GM12878 (cell line): ENCODE results near the gene S100B. TPM values are rescaled to one million over a fixed set of nuclear protein-coding genes. Genes with fewer than 3 reads are reported as not detected.

ENCODE experiments used
- ATAC-seq: fragments of 200-7000 bp; cut with Tn5 transposase; 3 replicates; pipeline ENCODE4 v1.9.1; 2020; ENCODE audit warnings: mild to moderate bottlenecking, moderate library complexity
- BruUV-seq: library from RNA; stranded (reverse); fragments of 400-500 nt; replicated peaks from 2 replicates; lab custom pipeline; 2021; lab: Mats Ljungman, UMichigan
- CTCF ChIA-PET: fragments of 300-600 bp; sonication (Branson Sonifier 250); formaldehyde crosslinking; extraction: SDS; loops from one replicate; lab custom pipeline; 2021; ENCODE audit warnings: inconsistent platforms; lab: Yijun Ruan, JAX
- POLR2A ChIA-PET: fragments of 350-600 bp; formaldehyde crosslinking; extraction: SDS; loops from one replicate; lab custom pipeline; 2021; ENCODE audit warnings: inconsistent platforms; lab: Charles Lee
- RAD21 ChIA-PET: fragments of 300-600 bp; sonication (Branson Sonifier 250); formaldehyde crosslinking; loops from one replicate; lab custom pipeline; 2023; ENCODE audit warnings: antibody characterized with exemption; ENCODE audit not compliant: unreplicated experiment; lab: Charles Lee
- SMC1A ChIA-PET: fragments of 300-600 bp; sonication (Branson Sonifier 250); formaldehyde crosslinking; loops from one replicate; lab custom pipeline; 2023; ENCODE audit not compliant: unreplicated experiment, uncharacterized antibody; lab: Charles Lee
- DNase-seq: peaks from one replicate; pipeline ENCODE4 v3.0.0-alpha.2; 2011; ENCODE audit warnings: low read depth, low spot score
- FAIRE-seq: peaks from 3 replicates; lab custom pipeline; 2011; peaks lifted over from hg19 to GRCh38; lab: Jason Lieb, UNC
- H2AFZ ChIP-seq: 2 replicates; pipeline ENCODE4 v1.6.0; 2011; ENCODE audit warnings: low read depth, low read length, control low read depth; ENCODE audit not compliant: control insufficient read depth
- H3K27ac ChIP-seq: 2 replicates; pipeline ENCODE4 v1.5.1; 2011; ENCODE audit warnings: control low read depth; ENCODE audit not compliant: control insufficient read depth, insufficient read depth
- H3K27me3 ChIP-seq, 2 experiments: replicated peaks in 1 of 2; 2 replicates each; pipeline versions ENCODE4 v1.6.0 to v1.6.1; 2011; ENCODE audit warnings: low read length in 1 of 2; ENCODE audit not compliant: control insufficient read depth in 2 of 2, insufficient read depth in 2 of 2
- H3K36me3 ChIP-seq, 2 experiments: 2 replicates each; pipeline ENCODE4 v1.5.1; 2011; ENCODE audit warnings: low read length in 1 of 2; ENCODE audit not compliant: control insufficient read depth in 2 of 2, insufficient read depth in 2 of 2
- H3K4me1 ChIP-seq: 2 replicates; pipeline ENCODE4 v1.6.1; 2011; ENCODE audit warnings: mild to moderate bottlenecking, low read length, moderate library complexity, mixed read lengths; ENCODE audit not compliant: control insufficient read depth, insufficient read depth
- H3K4me2 ChIP-seq: 2 replicates; pipeline ENCODE4 v1.6.0; 2011; ENCODE audit warnings: control low read depth; ENCODE audit not compliant: control insufficient read depth, insufficient read depth
- H3K4me3 ChIP-seq: fragments of 200-600 bp; sonication (generic); 2 replicates; pipeline ENCODE4 v1.5.1; 2016
- H3K79me2 ChIP-seq: 2 replicates; pipeline ENCODE4 v1.6.0; 2011; ENCODE audit warnings: low read length; ENCODE audit not compliant: control insufficient read depth, insufficient read depth
- H3K9ac ChIP-seq: 2 replicates; pipeline ENCODE4 v1.8.0; 2011; ENCODE audit warnings: low read length, control low read depth, mixed read lengths; ENCODE audit not compliant: control insufficient read depth, insufficient read depth
- H3K9me3 ChIP-seq: replicated peaks from 3 replicates; pipeline ENCODE4 v1.5.1; 2011; ENCODE audit warnings: mild to moderate bottlenecking, low read length; ENCODE audit not compliant: control insufficient read depth, insufficient read depth
- H4K20me1 ChIP-seq: 2 replicates; pipeline ENCODE4 v1.6.0; 2011; ENCODE audit not compliant: control insufficient read depth, insufficient read depth
- DPF2 ChIP-seq: fragments of 450-650 bp; IDR thresholded peaks from 2 replicates; pipeline ENCODE4 v1.6.1; 2017; ENCODE audit warnings: mild to moderate bottlenecking
- ESRRA ChIP-seq: IDR thresholded peaks from 2 replicates; pipeline ENCODE4 v1.6.1; 2012; ENCODE audit warnings: mild to moderate bottlenecking, low read length, improper control_type of control experiment
- GABPA ChIP-seq: IDR thresholded peaks from 2 replicates; pipeline ENCODE4 v1.6.1; 2014; ENCODE audit warnings: antibody characterized with exemption, low read depth, mild to moderate bottlenecking, inconsistent platforms
- HCFC1 ChIP-seq: fragments of 150-350 bp; IDR thresholded peaks from 2 replicates; pipeline ENCODE4 v1.6.1; 2014; ENCODE audit warnings: low read length
- KLF5 ChIP-seq: fragments of 450-650 bp; IDR thresholded peaks from 2 replicates; pipeline ENCODE4 v1.6.1; 2014; ENCODE audit warnings: mild to moderate bottlenecking; ENCODE audit not compliant: partially characterized antibody
- WGBS: methylation state at CpG from one replicate; pipeline ENCODE4 v1.1.6; 2016; ENCODE audit warnings: low lambda C conversion rate; ENCODE audit not compliant: insufficient replicate concordance, insufficient coverage; ENCODE audit errors: missing lambda C conversion rate; 5-methylcytosine and 5-hydroxymethylcytosine counted together
- in situ Hi-C: fragments of 300-500 bp; cut with MboI; formaldehyde crosslinking; loops from 9 replicates; pipeline ENCODE4 v1.14.3; 2018; ENCODE audit warnings: mixed read lengths
- intact Hi-C: fragments of 100-400 bp; cut with micrococcal nuclease; formaldehyde crosslinking; loops from one replicate; pipeline ENCODE4 v1.14.2; 2022; ENCODE audit not compliant: unreplicated experiment
- polyA plus RNA-seq, 11 experiments: library from polyadenylated mRNA; depleted of rRNA in 4 of 11; unstranded in 6 of 11; stranded (reverse) in 5 of 11; fragments of >200 nt; fragmentation: Nextera tagmentation in 4 of 11; fragmentation: Illumina TruSeq in 1 of 11; extraction: Ambion mirVana in 4 of 11; extraction: Trizol in 1 of 11; gene quantifications; 1 replicate in 1 of 11; 2 replicates in 10 of 11; pipeline versions ENCODE4 v1.2.1 to v1.2.3, GENCODE V29; 2011 to 2016; ENCODE audit warnings: inconsistent platforms in 2 of 11, missing spikeins in 2 of 11, low read depth in 1 of 11
- total RNA-seq, 4 experiments: library from RNA; depleted of rRNA in 3 of 4; stranded (reverse); fragments of >200 nt in 3 of 4; fragmentation: Illumina TruSeq in 1 of 4; extraction: Trizol in 1 of 4; gene quantifications; 2 replicates each; pipeline versions ENCODE4 v1.2.1 to v1.2.3, GENCODE V29; 2013 to 2021
- TF ChIP-seq, protein P1 (sequence below): fragments of 450-650 bp; IDR thresholded peaks from 2 replicates; pipeline ENCODE4 v1.6.1; 2018; ENCODE audit warnings: borderline replicate concordance, mild to moderate bottlenecking; ENCODE audit not compliant: partially characterized antibody
- TF ChIP-seq, protein P2 (sequence below): fragments of 450-650 bp; IDR thresholded peaks from 2 replicates; pipeline ENCODE4 v1.6.1; 2014; ENCODE audit warnings: mild to moderate bottlenecking

Gene S100B
- total and polyA plus RNA-seq, 10 of the 15 experiments (the other 5 are each of a cell fraction or from before 2014, with no cell fraction given): 0.11 to 0.22 TPM; not detected in 8

DNA sequence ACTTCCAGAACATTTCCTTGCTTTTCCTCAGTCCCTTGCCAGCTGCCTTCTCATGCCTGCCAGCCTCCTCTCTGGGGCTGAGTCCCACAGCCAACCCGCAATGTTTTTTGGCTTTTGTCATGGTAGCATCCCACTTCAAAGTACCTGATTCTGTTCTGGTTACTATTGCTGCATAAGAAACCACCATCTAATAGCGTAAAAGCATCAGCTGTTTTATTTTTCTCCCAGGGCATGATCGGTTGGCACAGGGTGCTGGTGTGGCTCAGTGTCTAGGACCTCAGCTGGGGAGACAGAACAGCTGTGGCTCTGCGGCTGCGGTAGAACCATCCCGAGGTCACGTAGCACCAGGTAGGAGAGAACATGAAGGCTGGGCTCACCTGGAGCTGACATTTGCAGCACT, 21.7 kb upstream of the S100B start:
- no peak for TF ChIP-seq ESRRA
- TF ChIP-seq, protein P1, sequence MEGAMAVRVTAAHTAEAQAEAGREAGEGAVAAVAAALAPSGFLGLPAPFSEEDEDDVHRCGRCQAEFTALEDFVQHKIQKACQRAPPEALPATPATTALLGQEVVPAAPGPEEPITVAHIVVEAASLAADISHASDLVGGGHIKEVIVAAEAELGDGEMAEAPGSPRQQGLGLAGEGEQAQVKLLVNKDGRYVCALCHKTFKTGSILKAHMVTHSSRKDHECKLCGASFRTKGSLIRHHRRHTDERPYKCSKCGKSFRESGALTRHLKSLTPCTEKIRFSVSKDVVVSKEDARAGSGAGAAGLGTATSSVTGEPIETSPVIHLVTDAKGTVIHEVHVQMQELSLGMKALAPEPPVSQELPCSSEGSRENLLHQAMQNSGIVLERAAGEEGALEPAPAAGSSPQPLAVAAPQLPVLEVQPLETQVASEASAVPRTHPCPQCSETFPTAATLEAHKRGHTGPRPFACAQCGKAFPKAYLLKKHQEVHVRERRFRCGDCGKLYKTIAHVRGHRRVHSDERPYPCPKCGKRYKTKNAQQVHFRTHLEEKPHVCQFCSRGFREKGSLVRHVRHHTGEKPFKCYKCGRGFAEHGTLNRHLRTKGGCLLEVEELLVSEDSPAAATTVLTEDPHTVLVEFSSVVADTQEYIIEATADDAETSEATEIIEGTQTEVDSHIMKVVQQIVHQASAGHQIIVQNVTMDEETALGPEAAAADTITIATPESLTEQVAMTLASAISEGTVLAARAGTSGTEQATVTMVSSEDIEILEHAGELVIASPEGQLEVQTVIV: no peak
- no peak for TF ChIP-seq HCFC1
- TF ChIP-seq, protein P2, sequence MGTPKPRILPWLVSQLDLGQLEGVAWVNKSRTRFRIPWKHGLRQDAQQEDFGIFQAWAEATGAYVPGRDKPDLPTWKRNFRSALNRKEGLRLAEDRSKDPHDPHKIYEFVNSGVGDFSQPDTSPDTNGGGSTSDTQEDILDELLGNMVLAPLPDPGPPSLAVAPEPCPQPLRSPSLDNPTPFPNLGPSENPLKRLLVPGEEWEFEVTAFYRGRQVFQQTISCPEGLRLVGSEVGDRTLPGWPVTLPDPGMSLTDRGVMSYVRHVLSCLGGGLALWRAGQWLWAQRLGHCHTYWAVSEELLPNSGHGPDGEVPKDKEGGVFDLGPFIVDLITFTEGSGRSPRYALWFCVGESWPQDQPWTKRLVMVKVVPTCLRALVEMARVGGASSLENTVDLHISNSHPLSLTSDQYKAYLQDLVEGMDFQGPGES: no peak
- no peak for TF ChIP-seq KLF5
- TF ChIP-seq DPF2: no peak
- TF ChIP-seq GABPA: no peak
- H2AFZ ChIP-seq: no peak overlapping the region
- ChIA-PET RAD21 (no interaction called here), CTCF (no interaction called here), POLR2A (no interaction called here), SMC1A (no interaction called here)
- intact Hi-C loops (no loop called here), in situ Hi-C loops (no loop called here)
- no peak overlapping the region for H3K9ac ChIP-seq
- H3K4me2 ChIP-seq: no peak overlapping the region
- H4K20me1 ChIP-seq: no peaks in the 10 kb centered on the region
- H3K79me2 ChIP-seq: no peaks in the 10 kb centered on the region
- DNase-seq (no peak), FAIRE-seq (no peak), ATAC-seq (no peak)
- H3K4me1 ChIP-seq: peaks cover 7% of the 10 kb centered on the region
- H3K27me3 ChIP-seq: no peaks in the 10 kb centered on the region
- H3K9me3 ChIP-seq: peaks cover 3% of the 10 kb centered on the region; the same call in 1 of the 3 replicates
- no peak overlapping the region for H3K27ac ChIP-seq
- 93% methylated on average over 7 of the region's 7 CpGs for WGBS
- no peak overlapping the region for H3K4me3 ChIP-seq
- no TSS peak for BruUV-seq
- H3K36me3 ChIP-seq: no peaks in the 10 kb centered on the region
